ENCODE data around the gene FAM240B. TPM values are rescaled to one million over a fixed set of nuclear protein-coding genes. Genes with fewer than 3 reads are reported as not detected.

The FAM240B gene
- total and polyA plus RNA-seq, 2 of the 13 experiments (the other 11 are each of a cell fraction or from before 2014, with no cell fraction given) = not detected

- POLR2A ChIA-PET = no interaction called here
- no peak for ATAC-seq
These were observed 29.4 kb downstream of the FAM240B start for GRCh38 chr9:38690574-38690973.

GRCh38 chr9:38689678-38690077 is 30.3 kb downstream of the FAM240B start:
- Histone ChIP-seq H4K20me1 (ENCODE audit: insufficient read depth, low read length) (no peaks in the 10 kb centered on the region), H3K36me3 (replicated peaks in 1 of 2; ENCODE audit: control insufficient read depth in 1 of 2, insufficient read depth in 2 of 2, low read length in 2 of 2) (no peaks in the 10 kb centered on the region), H2AFZ (ENCODE audit: low read length) (no peak overlapping the region), H3K9me3 (ENCODE audit: low read length) (no peaks in the 10 kb centered on the region), H3K79me2 (ENCODE audit: insufficient read depth, low read length) (no peaks in the 10 kb centered on the region), H3K27ac (ENCODE audit: extremely low read length, insufficient read depth, low read length) (no peak overlapping the region), H3K9ac (ENCODE audit: insufficient read depth, low read depth, low read length) (no peak overlapping the region), H3K4me3 (replicated peaks in 1 of 3; ENCODE audit: insufficient read depth in 1 of 3, low read depth in 2 of 3, low read length in 3 of 3) (no peak overlapping the region), H3K27me3 (ENCODE audit: control insufficient read depth in 1 of 2, insufficient read depth in 2 of 2, low read length in 2 of 2) (peaks cover 0 to 57% of the 10 kb centered on the region in 2 experiments), H3K4me1 (ENCODE audit: insufficient read depth, low read length) (peaks cover 7% of the 10 kb centered on the region), H3K4me2 (ENCODE audit: low read depth, low read length) (no peak overlapping the region)
- in situ Hi-C loops (cut with HindIII; ENCODE audit: extremely low pct_ligation_motif_present, low pct_unique_long_range_greater_than_20kb) (no loop called here), intact Hi-C loops (cut with micrococcal nuclease; ENCODE audit: unreplicated experiment) (no loop called here)
- ChIA-PET CTCF (ENCODE audit: low intra/inter-chr PET ratio, low total read pairs) (no interaction called here), POLR2A (no interaction called here)
- FAIRE-seq = no peak
- ATAC-seq = peak; percentile 39
- no peak for DNase-seq (ENCODE audit: low spot score)
- BruUV-seq (replicated peaks) = no TSS peak
- 23% methylated on average over 5 of the region's 5 CpGs for WGBS (ENCODE audit: low lambda C conversion rate)
- no peak for TF ChIP-seq ZNF776 (CRISPR knock-in tag; IDR thresholded peaks at IDR 0.05)
- no peak for TF ChIP-seq ZHX2 (IDR thresholded peaks at IDR 0.05; ENCODE audit: low read depth)
- TF ChIP-seq ZHX2 (CRISPR knock-in tag; IDR thresholded peaks at IDR 0.05; ENCODE audit: borderline replicate concordance) = no peak
- no peak for TF ChIP-seq ZNF616 (CRISPR knock-in tag; IDR thresholded peaks at IDR 0.05; ENCODE audit: low read depth)
- no peak for TF ChIP-seq ZNF501 (CRISPR knock-in tag; IDR thresholded peaks at IDR 0.05)
- no peak for TF ChIP-seq ZNF740 (CRISPR knock-in tag; IDR thresholded peaks at IDR 0.05)
- TF ChIP-seq TRAFD1 (CRISPR knock-in tag; IDR thresholded peaks at IDR 0.05; ENCODE audit: borderline replicate concordance) = no peak
- TF ChIP-seq ZNF280B (CRISPR knock-in tag; IDR thresholded peaks at IDR 0.05; ENCODE audit: borderline replicate concordance) = no peak

More at GRCh38 chr9:38690574-38690973, 29.4 kb downstream of the FAM240B start:
- no peaks in the 10 kb centered on the region for H3K36me3 ChIP-seq (replicated peaks in 1 of 2; ENCODE audit: control insufficient read depth in 1 of 2, insufficient read depth in 2 of 2, low read length in 2 of 2)
- TF ChIP-seq ZFAT (CRISPR knock-in tag; conservative IDR thresholded peaks at IDR 0.05) = no peak
- TF ChIP-seq RFX3 (CRISPR knock-in tag; IDR thresholded peaks at IDR 0.05) = no peak
- no peak overlapping the region for H3K4me3 ChIP-seq (replicated peaks in 1 of 3; ENCODE audit: insufficient read depth in 1 of 3, low read depth in 2 of 3, low read length in 3 of 3)
- H3K9ac ChIP-seq (ENCODE audit: insufficient read depth, low read depth, low read length) = no peak overlapping the region
- no peak for FAIRE-seq
- 0% methylated on average over 3 of the region's 3 CpGs for WGBS (ENCODE audit: low lambda C conversion rate)
- H3K4me2 ChIP-seq (ENCODE audit: low read depth, low read length) = no peak overlapping the region
- no peak for DNase-seq (ENCODE audit: low spot score)
- H4K20me1 ChIP-seq (ENCODE audit: insufficient read depth, low read length) = no peaks in the 10 kb centered on the region
- no peaks in the 10 kb centered on the region for H3K9me3 ChIP-seq (ENCODE audit: low read length)
- CTCF ChIA-PET (ENCODE audit: low intra/inter-chr PET ratio, low total read pairs) = no interaction called here
- intact Hi-C loops (cut with micrococcal nuclease; ENCODE audit: unreplicated experiment) (no loop called here), in situ Hi-C loops (cut with HindIII; ENCODE audit: extremely low pct_ligation_motif_present, low pct_unique_long_range_greater_than_20kb) (no loop called here)
- no peaks in the 10 kb centered on the region for H3K79me2 ChIP-seq (ENCODE audit: insufficient read depth, low read length)
- H3K27me3 ChIP-seq (ENCODE audit: control insufficient read depth in 1 of 2, insufficient read depth in 2 of 2, low read length in 2 of 2) = peaks cover 0 to 50% of the 10 kb centered on the region in 2 experiments
- no peak overlapping the region for H2AFZ ChIP-seq (ENCODE audit: low read length)
- peaks cover 7% of the 10 kb centered on the region for H3K4me1 ChIP-seq (ENCODE audit: insufficient read depth, low read length)
- no peak overlapping the region for H3K27ac ChIP-seq (ENCODE audit: extremely low read length, insufficient read depth, low read length)
- no TSS peak for BruUV-seq (replicated peaks)
